HepG2 (cell line): ENCODE measurements around the gene TMEM135.

Source experiments
- CTCF ChIP-seq: sonication (generic); formaldehyde crosslinking; IDR thresholded peaks from 2 replicates; pipeline ENCODE4 v1.5.0; 2020; ENCODE audit warnings: mild to moderate bottlenecking, missing genetic modification reagents, moderate library complexity
- JUND ChIP-seq: sonication (generic); formaldehyde crosslinking; IDR thresholded peaks from 2 replicates; pipeline ENCODE4 v1.8.0; 2022; ENCODE audit warnings: mild to moderate bottlenecking, missing genetic modification reagents
- NR1H2 ChIP-seq: sonication (generic); formaldehyde crosslinking; IDR thresholded peaks from 2 replicates; pipeline ENCODE4 v1.8.1; 2022; ENCODE audit warnings: low read depth, missing genetic modification reagents, borderline replicate concordance
- RAD21 ChIP-seq: fragments of 450-650 bp; formaldehyde crosslinking; IDR thresholded peaks from 2 replicates; pipeline ENCODE4 v1.5.0; 2020; ENCODE audit warnings: mild to moderate bottlenecking
- ZNF652 ChIP-seq: IDR thresholded peaks from 2 replicates; pipeline ENCODE4 v1.6.1; 2016; ENCODE audit warnings: low read depth, borderline replicate concordance
- ZSCAN22 ChIP-seq: sonication (generic); formaldehyde crosslinking; IDR thresholded peaks from 2 replicates; pipeline ENCODE4 v1.4.0; 2020; ENCODE audit warnings: mild to moderate bottlenecking, missing genetic modification reagents
- TF ChIP-seq, protein P1 (sequence below): sonication (generic); formaldehyde crosslinking; conservative IDR thresholded peaks from 2 replicates; pipeline ENCODE4 v1.4.0; 2020; ENCODE audit warnings: missing genetic modification reagents
- TF ChIP-seq, protein P2 (sequence below), 2 experiments: sonication (generic) in 1 of 2; formaldehyde crosslinking in 1 of 2; IDR thresholded peaks; 2 replicates each; pipeline versions ENCODE4 v1.5.1 to v1.6.1; 2011 to 2020; ENCODE audit warnings: borderline replicate concordance in 1 of 2, low read depth in 1 of 2, low read length in 1 of 2, mild to moderate bottlenecking in 1 of 2, missing genetic modification reagents in 1 of 2, moderate library complexity in 1 of 2

- TF ChIP-seq, protein P1, sequence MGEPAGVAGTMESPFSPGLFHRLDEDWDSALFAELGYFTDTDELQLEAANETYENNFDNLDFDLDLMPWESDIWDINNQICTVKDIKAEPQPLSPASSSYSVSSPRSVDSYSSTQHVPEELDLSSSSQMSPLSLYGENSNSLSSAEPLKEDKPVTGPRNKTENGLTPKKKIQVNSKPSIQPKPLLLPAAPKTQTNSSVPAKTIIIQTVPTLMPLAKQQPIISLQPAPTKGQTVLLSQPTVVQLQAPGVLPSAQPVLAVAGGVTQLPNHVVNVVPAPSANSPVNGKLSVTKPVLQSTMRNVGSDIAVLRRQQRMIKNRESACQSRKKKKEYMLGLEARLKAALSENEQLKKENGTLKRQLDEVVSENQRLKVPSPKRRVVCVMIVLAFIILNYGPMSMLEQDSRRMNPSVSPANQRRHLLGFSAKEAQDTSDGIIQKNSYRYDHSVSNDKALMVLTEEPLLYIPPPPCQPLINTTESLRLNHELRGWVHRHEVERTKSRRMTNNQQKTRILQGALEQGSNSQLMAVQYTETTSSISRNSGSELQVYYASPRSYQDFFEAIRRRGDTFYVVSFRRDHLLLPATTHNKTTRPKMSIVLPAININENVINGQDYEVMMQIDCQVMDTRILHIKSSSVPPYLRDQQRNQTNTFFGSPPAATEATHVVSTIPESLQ (CRISPR knock-in tag): no peak
- TF ChIP-seq ZNF652: no peak
- TF ChIP-seq NR1H2 (CRISPR knock-in tag): no peak
- TF ChIP-seq, protein P2, sequence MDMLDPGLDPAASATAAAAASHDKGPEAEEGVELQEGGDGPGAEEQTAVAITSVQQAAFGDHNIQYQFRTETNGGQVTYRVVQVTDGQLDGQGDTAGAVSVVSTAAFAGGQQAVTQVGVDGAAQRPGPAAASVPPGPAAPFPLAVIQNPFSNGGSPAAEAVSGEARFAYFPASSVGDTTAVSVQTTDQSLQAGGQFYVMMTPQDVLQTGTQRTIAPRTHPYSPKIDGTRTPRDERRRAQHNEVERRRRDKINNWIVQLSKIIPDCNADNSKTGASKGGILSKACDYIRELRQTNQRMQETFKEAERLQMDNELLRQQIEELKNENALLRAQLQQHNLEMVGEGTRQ (IDR thresholded peaks at IDR 0.05; ENCODE audit: low read depth, low read length): no peak
- TF ChIP-seq, protein P2 (CRISPR knock-in tag; IDR thresholded peaks at IDR 0.05; ENCODE audit: borderline replicate concordance): no peak
- no peak for TF ChIP-seq JUND (CRISPR knock-in tag)
- no peak for TF ChIP-seq RAD21
- TF ChIP-seq CTCF: no peak
- no peak for TF ChIP-seq ZSCAN22 (CRISPR knock-in tag)
Observed at GRCh38 chr11:87236368-87236767, 198.6 kb downstream of the TMEM135 start.
